Karpas-422 (cell line): ENCODE data around the gene USP7. TPM values are rescaled to one million over a fixed set of nuclear protein-coding genes. Genes with fewer than 3 reads are reported as not detected.

ENCODE experiments used
- DNase-seq: peaks from one replicate; pipeline ENCODE4 v3.0.0-alpha.2; 2015
- H2AFZ ChIP-seq: fragments of 200-600 bp; sonication (generic); 2 replicates; pipeline ENCODE4 v1.6.1; 2014; ENCODE audit warnings: antibody characterized with exemption, low read length, mixed read lengths
- H3K27ac ChIP-seq: fragments of 200-600 bp; sonication (generic); 2 replicates; pipeline ENCODE4 v1.5.1; 2014; ENCODE audit warnings: mild to moderate bottlenecking, low read length, moderate library complexity
- H3K27me3 ChIP-seq: fragments of 200-600 bp; sonication (generic); 2 replicates; pipeline ENCODE4 v1.6.1; 2014; ENCODE audit warnings: low read length, mixed read lengths
- H3K36me3 ChIP-seq: fragments of 200-600 bp; sonication (generic); 2 replicates; pipeline ENCODE4 v1.6.1; 2014; ENCODE audit warnings: low read length, mixed read lengths; ENCODE audit not compliant: insufficient read depth
- H3K4me1 ChIP-seq: fragments of 200-600 bp; sonication (generic); 2 replicates; pipeline ENCODE4 v1.6.1; 2014; ENCODE audit warnings: mild to moderate bottlenecking, low read length, mixed read lengths
- H3K4me2 ChIP-seq: fragments of 200-600 bp; sonication (generic); 2 replicates; pipeline ENCODE4 v1.6.1; 2014; ENCODE audit warnings: low read length, low read depth, mild to moderate bottlenecking; ENCODE audit not compliant: poor library complexity, severe bottlenecking
- H3K4me3 ChIP-seq: fragments of 200-600 bp; sonication (generic); 2 replicates; pipeline ENCODE4 v1.5.1; 2014; ENCODE audit warnings: mild to moderate bottlenecking, antibody characterized with exemption, low read length, mixed read lengths
- H3K79me2 ChIP-seq: fragments of 200-600 bp; sonication (generic); 2 replicates; pipeline ENCODE4 v1.6.1; 2014; ENCODE audit warnings: mild to moderate bottlenecking, low read length, mixed read lengths
- H3K9ac ChIP-seq: fragments of 200-600 bp; sonication (generic); 2 replicates; pipeline ENCODE4 v1.6.0; 2014; ENCODE audit warnings: low read length
- H3K9me2 ChIP-seq: fragments of 200-600 bp; sonication (generic), shearing (Covaris generic); replicated peaks from 2 replicates; pipeline ENCODE4 v1.6.0; 2014; ENCODE audit warnings: mild to moderate bottlenecking, low read length, moderate library complexity; ENCODE audit not compliant: insufficient read depth
- H3K9me3 ChIP-seq: fragments of 300-700, 200-600 bp; sonication (generic); 2 replicates; pipeline ENCODE4 v1.6.1; 2014; ENCODE audit warnings: low read length, mixed read lengths
- H4K20me1 ChIP-seq: fragments of 200-600 bp; sonication (generic); 2 replicates; pipeline ENCODE4 v1.6.1; 2014; ENCODE audit warnings: mild to moderate bottlenecking, antibody characterized with exemption, low read length, low read depth; ENCODE audit not compliant: insufficient read depth
- total RNA-seq: library from RNA; depleted of rRNA; stranded (reverse); fragments of >200 nt; shearing (Covaris generic); gene quantifications from 2 replicates; pipeline ENCODE4 v1.2.3, GENCODE V29; 2014; ENCODE audit warnings: low replicate concordance

The USP7 gene
- total RNA-seq, 1 experiment from 2014 or later: 42.5 TPM

GRCh38 chr16:8961811-8962390, 1.8 kb downstream of the USP7 start:
- H2AFZ ChIP-seq: no peak overlapping the region
- H3K4me2 ChIP-seq: peak overlapping the region; percentile 90
- H3K9me2 ChIP-seq: no peaks in the 10 kb centered on the region
- H3K27ac ChIP-seq: no peak overlapping the region
- peak; percentile 56 for DNase-seq
- peak overlapping the region; percentile 93 for H3K4me3 ChIP-seq
- H3K9ac ChIP-seq: peak overlapping the region; percentile 79
- H3K27me3 ChIP-seq: peaks cover 4% of the 10 kb centered on the region; the same call in 1 of the 2 replicates
- peaks cover 63% of the 10 kb centered on the region for H3K4me1 ChIP-seq
- H3K9me3 ChIP-seq: no peaks in the 10 kb centered on the region
- H3K79me2 ChIP-seq: peaks cover 57% of the 10 kb centered on the region
- H3K36me3 ChIP-seq: no peaks in the 10 kb centered on the region; the same call in 1 of the 2 replicates
- peaks cover 59% of the 10 kb centered on the region for H4K20me1 ChIP-seq

GRCh38 chr16:8960788-8961109, 3.0 kb downstream of the USP7 start:
- no peak overlapping the region for H3K27ac ChIP-seq
- H4K20me1 ChIP-seq: peaks cover 70% of the 10 kb centered on the region
- H3K4me1 ChIP-seq: peaks cover 72% of the 10 kb centered on the region
- peaks cover 6% of the 10 kb centered on the region; the same call in 1 of the 2 replicates for H3K27me3 ChIP-seq
- peak overlapping the region; percentile 90 for H3K4me2 ChIP-seq
- no peaks in the 10 kb centered on the region; the same call in 1 of the 2 replicates for H3K36me3 ChIP-seq
- H2AFZ ChIP-seq: no peak overlapping the region
- H3K9me3 ChIP-seq: no peaks in the 10 kb centered on the region
- peak overlapping the region; percentile 38; the same call in 1 of the 2 replicates for H3K4me3 ChIP-seq
- no peaks in the 10 kb centered on the region for H3K9me2 ChIP-seq
- peaks cover 69% of the 10 kb centered on the region for H3K79me2 ChIP-seq
- H3K9ac ChIP-seq: no peak overlapping the region
- DNase-seq: no peak

- H4K20me1 ChIP-seq: peaks cover 76% of the 10 kb centered on the region
- H3K79me2 ChIP-seq: peaks cover 72% of the 10 kb centered on the region
- H3K9me2 ChIP-seq: no peaks in the 10 kb centered on the region
- H2AFZ ChIP-seq: no peak overlapping the region
- peaks cover 6% of the 10 kb centered on the region; the same call in 1 of the 2 replicates for H3K27me3 ChIP-seq
- H3K4me3 ChIP-seq: peak overlapping the region; percentile 38; the same call in 1 of the 2 replicates
- H3K4me1 ChIP-seq: peaks cover 74% of the 10 kb centered on the region
- DNase-seq: no peak
- no peaks in the 10 kb centered on the region for H3K9me3 ChIP-seq
- no peaks in the 10 kb centered on the region; the same call in 1 of the 2 replicates for H3K36me3 ChIP-seq
- no peak overlapping the region for H3K9ac ChIP-seq
- peak overlapping the region; percentile 90 for H3K4me2 ChIP-seq
- no peak overlapping the region for H3K27ac ChIP-seq
Measured at GRCh38 chr16:8959921-8960787, 3.6 kb downstream of the USP7 start.

GRCh38 chr16:8958344-8959167, 5.2 kb downstream of the USP7 start:
- Histone ChIP-seq H3K27me3 (peaks cover 6% of the 10 kb centered on the region; the same call in 1 of the 2 replicates), H3K9me3 (no peaks in the 10 kb centered on the region), H2AFZ (no peak overlapping the region), H3K9me2 (no peaks in the 10 kb centered on the region), H3K4me1 (peaks cover 71% of the 10 kb centered on the region), H3K36me3 (no peaks in the 10 kb centered on the region; the same call in 1 of the 2 replicates), H3K27ac (no peak overlapping the region), H3K79me2 (peaks cover 79% of the 10 kb centered on the region), H4K20me1 (peaks cover 88% of the 10 kb centered on the region), H3K4me3 (no peak overlapping the region), H3K9ac (no peak overlapping the region), H3K4me2 (peak overlapping the region; percentile 1)
- peak; percentile 45 for DNase-seq

- Histone ChIP-seq H3K9me3 (no peaks in the 10 kb centered on the region), H3K79me2 (peaks cover 82% of the 10 kb centered on the region), H3K4me3 (no peak overlapping the region), H3K9ac (no peak overlapping the region), H3K27ac (no peak overlapping the region), H4K20me1 (peaks cover 94% of the 10 kb centered on the region), H3K9me2 (no peaks in the 10 kb centered on the region), H3K4me2 (no peak overlapping the region), H3K27me3 (peaks cover 5% of the 10 kb centered on the region; the same call in 1 of the 2 replicates), H2AFZ (no peak overlapping the region), H3K4me1 (peaks cover 77% of the 10 kb centered on the region), H3K36me3 (no peaks in the 10 kb centered on the region; the same call in 1 of the 2 replicates)
- no peak for DNase-seq
Measured at GRCh38 chr16:8957509-8958157, 6.1 kb downstream of the USP7 start.

- Histone ChIP-seq H3K9me2 (no peaks in the 10 kb centered on the region), H4K20me1 (peaks cover 94% of the 10 kb centered on the region), H3K4me1 (peaks cover 77% of the 10 kb centered on the region), H3K27ac (no peak overlapping the region), H3K9ac (no peak overlapping the region), H3K4me2 (no peak overlapping the region), H3K36me3 (no peaks in the 10 kb centered on the region; the same call in 1 of the 2 replicates), H3K4me3 (no peak overlapping the region), H3K79me2 (peaks cover 79% of the 10 kb centered on the region), H3K27me3 (peaks cover 3% of the 10 kb centered on the region; the same call in 1 of the 2 replicates), H2AFZ (no peak overlapping the region), H3K9me3 (no peaks in the 10 kb centered on the region)
- no peak for DNase-seq
Measured at GRCh38 chr16:8957063-8957397, 6.7 kb downstream of the USP7 start.

- Histone ChIP-seq H3K27me3 (peaks cover 3% of the 10 kb centered on the region; the same call in 1 of the 2 replicates), H3K79me2 (peaks cover 74% of the 10 kb centered on the region), H3K9me3 (no peaks in the 10 kb centered on the region), H3K9me2 (no peaks in the 10 kb centered on the region), H3K4me1 (peaks cover 77% of the 10 kb centered on the region), H3K4me3 (no peak overlapping the region), H3K4me2 (no peak overlapping the region), H3K9ac (no peak overlapping the region), H4K20me1 (peaks cover 94% of the 10 kb centered on the region), H3K27ac (no peak overlapping the region), H3K36me3 (no peaks in the 10 kb centered on the region; the same call in 1 of the 2 replicates), H2AFZ (no peak overlapping the region)
- DNase-seq: no peak
Measured at GRCh38 chr16:8956265-8957062, 7.2 kb downstream of the USP7 start.
